Peyer's patch (tissue), 4 donors: ENCODE results near the gene LTBP1. TPM values are rescaled to one million over a fixed set of nuclear protein-coding genes. Genes with fewer than 3 reads are reported as not detected.

Experiments used
- DNase-seq, 3 donors: peaks; one replicate each; pipeline ENCODE4 v3.0.0-alpha.2; 2017 to 2019
- H3K27ac ChIP-seq, 4 donors: fragments of 200-600 bp; sonication (generic); one replicate each; pipeline ENCODE4 v1.5.1; 2016 to 2019
- H3K27me3 ChIP-seq, 2 donors: fragments of 200-600 bp; sonication (generic); one replicate each; pipeline ENCODE4 v1.5.1; 2019
- H3K36me3 ChIP-seq, 3 donors: fragments of 200-600 bp; sonication (generic); one replicate each; pipeline ENCODE4 v1.5.1; 2016 to 2019
- H3K4me1 ChIP-seq, 4 donors: fragments of 200-600 bp; sonication (generic); one replicate each; pipeline ENCODE4 v1.5.1; 2016 to 2019
- H3K4me3 ChIP-seq, 4 donors: fragments of 200-600 bp; sonication (generic); 1 replicate in 3 of 4; 2 replicates in 1 of 4; pipeline ENCODE4 v1.5.1; 2016 to 2019; ENCODE audit warnings: mild to moderate bottlenecking in 1 of 4
- H3K9me3 ChIP-seq, 4 donors: fragments of 200-600 bp; sonication (generic); one replicate each; pipeline ENCODE4 v1.5.1; 2016 to 2019; ENCODE audit warnings: mild to moderate bottlenecking in 1 of 4
- CTCF ChIP-seq, 6 experiments: fragments of 450-650 bp in 4 of 6; fragments of 200-600 bp in 2 of 6; sonication (generic) in 1 of 6; IDR thresholded peaks; one replicate each; pipeline ENCODE4 v1.5.1; 2017 to 2019; ENCODE audit warnings: antibody characterized with exemption in 6 of 6, mild to moderate bottlenecking in 3 of 6, moderate library complexity in 1 of 6
- POLR2A ChIP-seq, 2 donors: fragments of 450-650 bp; IDR thresholded peaks; one replicate each; pipeline ENCODE4 v1.5.1; 2017; ENCODE audit warnings: antibody characterized with exemption in 2 of 2, mild to moderate bottlenecking in 2 of 2, moderate library complexity in 2 of 2
- total RNA-seq, 4 donors: library from RNA; depleted of rRNA; stranded (reverse); fragments of >200 nt; gene quantifications; one replicate each; pipeline ENCODE4 v1.1.0, GENCODE V29; 2016

The LTBP1 gene
- total RNA-seq, 4 donors from 2014 or later, result 8.6 to 23.1 (median 13.1) TPM

DNA sequence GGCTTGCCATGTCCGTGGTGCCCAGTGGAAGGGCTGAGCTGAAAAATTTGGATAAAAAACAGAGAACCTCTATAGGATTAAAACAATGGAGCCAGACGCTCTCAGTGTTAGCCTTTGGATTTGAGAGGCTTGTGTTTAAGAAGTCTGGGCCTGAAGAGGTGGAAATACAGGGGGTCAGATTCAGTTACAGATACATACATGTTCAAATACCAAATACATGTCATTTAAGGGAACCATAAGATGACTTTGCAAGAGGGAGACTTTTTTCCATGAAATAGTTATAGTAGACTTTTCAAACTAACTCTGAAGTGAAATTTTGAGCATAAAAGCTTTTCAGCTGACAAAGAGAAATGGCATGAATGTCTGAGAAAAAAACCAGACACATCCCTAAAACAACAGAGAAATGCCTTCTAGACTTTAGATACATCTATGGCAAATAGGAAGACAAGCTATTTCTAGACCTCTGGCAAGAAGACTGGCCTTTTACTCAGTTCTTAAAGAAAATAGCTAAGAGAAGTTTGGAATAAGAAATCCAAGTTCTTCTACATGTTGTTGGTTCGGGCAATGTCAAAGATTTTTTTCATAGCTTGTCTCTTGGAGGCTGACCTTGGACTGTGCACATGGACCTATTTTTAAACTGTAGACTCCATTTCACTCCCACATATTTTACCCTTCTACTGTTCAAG, 112.9 kb downstream of the LTBP1 start:
- TF ChIP-seq CTCF (IDR thresholded peaks at IDR 0.05) (no peak), POLR2A (IDR thresholded peaks at IDR 0.05) (no peak)
- no peaks in the 10 kb centered on the region for H3K9me3 ChIP-seq
- no peaks in the 10 kb centered on the region for H3K27me3 ChIP-seq
- H3K4me3 ChIP-seq, result no peak overlapping the region
- H3K27ac ChIP-seq, result peak overlapping the region in 1 of 4 donors; percentile 26
- H3K4me1 ChIP-seq, result no peaks in the 10 kb centered on the region
- no peak for DNase-seq
- no peaks in the 10 kb centered on the region for H3K36me3 ChIP-seq

DNA sequence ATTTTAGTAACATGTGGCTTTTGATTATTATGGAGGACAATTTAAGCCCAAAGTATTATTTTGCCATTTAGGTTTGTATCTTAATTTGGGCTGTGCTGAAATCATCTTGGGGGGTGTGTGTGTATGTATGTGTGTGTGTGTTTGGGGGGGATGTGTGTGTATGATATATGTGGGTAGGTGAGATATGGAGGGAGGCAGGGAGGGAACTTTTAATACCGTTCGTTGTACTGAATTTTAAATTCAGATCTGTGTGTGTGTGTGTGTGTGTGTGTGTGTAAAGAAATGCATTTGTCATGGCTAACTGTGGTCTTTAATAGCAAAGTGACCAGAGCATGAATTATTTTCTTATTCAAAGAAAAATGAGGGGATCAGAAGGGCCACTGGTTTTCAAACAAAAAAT, 113.7 kb downstream of the LTBP1 start:
- Histone ChIP-seq H3K36me3 (no peaks in the 10 kb centered on the region), H3K4me1 (no peaks in the 10 kb centered on the region), H3K27ac (peak overlapping the region in 1 of 4 donors; percentile 26), H3K9me3 (no peaks in the 10 kb centered on the region), H3K4me3 (no peak overlapping the region), H3K27me3 (no peaks in the 10 kb centered on the region)
- TF ChIP-seq CTCF (IDR thresholded peaks at IDR 0.05), result no peak
- no peak for TF ChIP-seq POLR2A (IDR thresholded peaks at IDR 0.05)
- no peak for DNase-seq

GRCh38 chr2:33062665-33063250, 116.0 kb downstream of the LTBP1 start:
- H3K27ac ChIP-seq, result no peak overlapping the region
- H3K36me3 ChIP-seq, result no peaks in the 10 kb centered on the region
- H3K4me1 ChIP-seq, result no peaks in the 10 kb centered on the region
- no peak for TF ChIP-seq CTCF (IDR thresholded peaks at IDR 0.05)
- no peak for TF ChIP-seq POLR2A (IDR thresholded peaks at IDR 0.05)
- no peaks in the 10 kb centered on the region for H3K9me3 ChIP-seq
- no peak overlapping the region for H3K4me3 ChIP-seq
- DNase-seq, result no peak
- H3K27me3 ChIP-seq, result no peaks in the 10 kb centered on the region

DNA sequence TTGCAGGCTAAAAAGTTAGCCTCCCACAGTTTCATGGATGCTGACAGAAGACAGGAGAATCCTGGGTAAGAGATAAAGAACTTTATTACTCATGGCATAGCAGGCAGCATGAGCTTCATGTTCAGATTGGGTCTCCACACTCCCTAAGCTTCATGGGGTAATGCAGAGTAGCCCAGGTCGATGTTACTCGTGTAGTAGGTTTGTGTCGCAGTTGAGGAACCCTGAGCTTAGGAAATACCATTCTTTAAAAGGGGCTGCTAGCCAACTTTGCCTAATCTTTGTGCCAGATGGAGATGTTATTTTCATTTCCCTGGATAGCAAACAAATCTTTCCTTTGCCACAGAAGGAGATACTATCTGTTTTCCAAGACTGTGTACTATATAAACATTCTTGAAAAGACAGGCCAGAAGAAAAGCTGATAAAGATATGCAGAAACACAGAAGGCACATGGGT, 117.6 kb downstream of the LTBP1 start:
- DNase-seq, result no peak
- no peaks in the 10 kb centered on the region for H3K27me3 ChIP-seq
- H3K4me3 ChIP-seq, result no peak overlapping the region
- no peak overlapping the region for H3K27ac ChIP-seq
- no peaks in the 10 kb centered on the region for H3K4me1 ChIP-seq
- H3K36me3 ChIP-seq, result no peaks in the 10 kb centered on the region
- TF ChIP-seq CTCF (IDR thresholded peaks at IDR 0.05), result no peak
- no peak for TF ChIP-seq POLR2A (IDR thresholded peaks at IDR 0.05)
- H3K9me3 ChIP-seq, result no peaks in the 10 kb centered on the region

DNA sequence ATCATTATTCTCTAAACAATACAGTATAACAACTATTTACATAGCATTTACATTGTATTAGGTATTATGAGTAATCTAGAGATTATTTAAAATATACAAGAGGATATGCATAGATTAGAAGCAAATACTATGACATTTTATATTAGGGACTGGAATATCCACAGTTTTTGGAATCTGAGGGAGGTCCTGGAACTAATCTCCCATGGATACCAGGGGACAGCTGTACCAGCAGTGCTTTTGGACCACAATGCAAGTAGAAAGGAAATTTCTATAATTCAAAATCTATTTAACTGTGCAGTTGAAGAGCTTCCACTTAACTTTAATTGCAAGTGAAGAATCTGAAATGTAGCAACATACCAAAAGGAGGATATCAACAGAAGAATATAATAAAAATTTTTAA, 120.8 kb downstream of the LTBP1 start:
- H3K27ac ChIP-seq, result no peak overlapping the region
- DNase-seq, result no peak
- H3K27me3 ChIP-seq, result no peaks in the 10 kb centered on the region
- H3K9me3 ChIP-seq, result no peaks in the 10 kb centered on the region
- TF ChIP-seq POLR2A (IDR thresholded peaks at IDR 0.05) (no peak), CTCF (IDR thresholded peaks at IDR 0.05) (no peak)
- H3K4me3 ChIP-seq, result no peak overlapping the region
- H3K4me1 ChIP-seq, result no peaks in the 10 kb centered on the region
- H3K36me3 ChIP-seq, result no peaks in the 10 kb centered on the region
